Measurements from ENCODE around the gene AGTPBP1.

The AGTPBP1 gene

GRCh38 chr9:85700330-85700729 is 41.4 kb downstream of the AGTPBP1 start:
- TF ChIP-seq SUZ12 (IDR thresholded peaks at IDR 0.05; ENCODE audit: extremely low read depth, insufficient read depth, insufficient read length) (no peak), ZNF274 (IDR thresholded peaks at IDR 0.05; ENCODE audit: low read depth, low read length) (no peak), YY1 (IDR thresholded peaks at IDR 0.05; ENCODE audit: insufficient read depth, insufficient read length) (no peak)
- no peaks in the 10 kb centered on the region for H3K36me3 ChIP-seq (ENCODE audit: insufficient read depth, insufficient read length, low read length)
- H3K9me3 ChIP-seq (ENCODE audit: insufficient read depth, low read length) = no peaks in the 10 kb centered on the region
- no peak overlapping the region for H3K4me3 ChIP-seq (ENCODE audit: insufficient read length, low read depth)
- DNase-seq (ENCODE audit: low read depth, low spot score) = no peak
- H3K27me3 ChIP-seq (ENCODE audit: insufficient read depth, insufficient read length) = no peaks in the 10 kb centered on the region
- no peak overlapping the region for H3K9ac ChIP-seq (ENCODE audit: insufficient read length, low read depth)
- no peaks in the 10 kb centered on the region for H3K4me1 ChIP-seq (ENCODE audit: insufficient read depth, insufficient read length)

DNA sequence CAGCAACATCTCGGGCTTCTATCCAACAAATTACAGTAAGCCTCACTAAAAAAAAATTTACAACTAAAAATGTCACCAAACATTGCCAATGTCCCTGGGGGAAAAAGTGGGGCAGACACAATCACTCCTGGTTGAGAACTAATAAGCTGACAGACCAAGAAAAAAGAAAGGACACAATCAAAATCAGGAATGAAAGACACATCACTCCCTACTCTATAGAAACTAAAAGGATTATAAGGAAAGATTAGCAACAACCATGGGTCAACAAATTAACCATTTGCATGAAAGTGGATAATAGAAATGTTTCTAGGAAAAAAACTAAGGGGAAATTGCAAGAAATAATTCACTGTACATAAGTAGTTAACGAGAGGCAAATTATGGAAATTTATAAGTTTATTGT is 53.4 kb downstream of the AGTPBP1 start:
- H3K9me3 ChIP-seq (ENCODE audit: insufficient read depth, low read length) = peaks cover 21% of the 10 kb centered on the region
- no peak overlapping the region for H3K9ac ChIP-seq (ENCODE audit: insufficient read length, low read depth)
- no peaks in the 10 kb centered on the region for H3K4me1 ChIP-seq (ENCODE audit: insufficient read depth, insufficient read length)
- no peak for DNase-seq (ENCODE audit: low read depth, low spot score)
- H3K27me3 ChIP-seq (ENCODE audit: insufficient read depth, insufficient read length) = no peaks in the 10 kb centered on the region
- TF ChIP-seq YY1 (IDR thresholded peaks at IDR 0.05; ENCODE audit: insufficient read depth, insufficient read length) = no peak
- TF ChIP-seq SUZ12 (IDR thresholded peaks at IDR 0.05; ENCODE audit: extremely low read depth, insufficient read depth, insufficient read length) = no peak
- no peak for TF ChIP-seq ZNF274 (IDR thresholded peaks at IDR 0.05; ENCODE audit: low read depth, low read length)
- H3K4me3 ChIP-seq (ENCODE audit: insufficient read length, low read depth) = no peak overlapping the region
- H3K36me3 ChIP-seq (ENCODE audit: insufficient read depth, insufficient read length, low read length) = peaks cover 9% of the 10 kb centered on the region

- peaks cover 12% of the 10 kb centered on the region for H3K36me3 ChIP-seq (ENCODE audit: insufficient read depth, insufficient read length, low read length)
- TF ChIP-seq SUZ12 (IDR thresholded peaks at IDR 0.05; ENCODE audit: extremely low read depth, insufficient read depth, insufficient read length) = no peak
- TF ChIP-seq YY1 (IDR thresholded peaks at IDR 0.05; ENCODE audit: insufficient read depth, insufficient read length) = no peak
- no peak for TF ChIP-seq ZNF274 (IDR thresholded peaks at IDR 0.05; ENCODE audit: low read depth, low read length)
- no peak overlapping the region for H3K4me3 ChIP-seq (ENCODE audit: insufficient read length, low read depth)
- no peaks in the 10 kb centered on the region for H3K4me1 ChIP-seq (ENCODE audit: insufficient read depth, insufficient read length)
- H3K9ac ChIP-seq (ENCODE audit: insufficient read length, low read depth) = no peak overlapping the region
- H3K9me3 ChIP-seq (ENCODE audit: insufficient read depth, low read length) = peaks cover 1% of the 10 kb centered on the region
- H3K27me3 ChIP-seq (ENCODE audit: insufficient read depth, insufficient read length) = no peaks in the 10 kb centered on the region
- DNase-seq (ENCODE audit: low read depth, low spot score) = no peak
These were observed 56.7 kb downstream of the AGTPBP1 start for GRCh38 chr9:85685081-85685480.

DNA sequence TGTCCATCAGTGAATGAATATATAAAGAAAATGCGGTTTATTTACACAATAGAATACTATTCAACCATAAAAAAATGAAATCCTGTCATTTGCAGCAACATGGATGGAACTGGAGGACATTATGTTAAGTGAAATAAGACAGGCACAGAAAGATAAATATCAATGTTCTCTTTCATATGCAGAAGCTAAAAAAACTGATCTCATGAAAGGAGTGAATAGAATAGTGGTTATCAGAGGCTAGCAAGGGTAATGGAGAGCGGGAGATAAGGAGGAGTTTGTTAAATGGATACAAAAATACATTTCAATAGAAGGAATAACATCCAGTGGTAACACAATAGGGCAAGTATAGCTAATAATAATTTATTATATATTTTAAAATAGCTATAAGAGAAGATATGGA is 65.0 kb downstream of the AGTPBP1 start:
- H3K9ac ChIP-seq (ENCODE audit: insufficient read length, low read depth) = no peak overlapping the region
- no peak for DNase-seq (ENCODE audit: low read depth, low spot score)
- no peaks in the 10 kb centered on the region for H3K9me3 ChIP-seq (ENCODE audit: insufficient read depth, low read length)
- TF ChIP-seq ZNF274 (IDR thresholded peaks at IDR 0.05; ENCODE audit: low read depth, low read length) (no peak), SUZ12 (IDR thresholded peaks at IDR 0.05; ENCODE audit: extremely low read depth, insufficient read depth, insufficient read length) (no peak)
- no peaks in the 10 kb centered on the region for H3K4me1 ChIP-seq (ENCODE audit: insufficient read depth, insufficient read length)
- H3K4me3 ChIP-seq (ENCODE audit: insufficient read length, low read depth) = no peak overlapping the region
- no peaks in the 10 kb centered on the region for H3K27me3 ChIP-seq (ENCODE audit: insufficient read depth, insufficient read length)
- H3K36me3 ChIP-seq (ENCODE audit: insufficient read depth, insufficient read length, low read length) = peaks cover 35% of the 10 kb centered on the region

GRCh38 chr9:85667374-85667773 is 74.4 kb downstream of the AGTPBP1 start:
- peaks cover 42% of the 10 kb centered on the region for H3K36me3 ChIP-seq (ENCODE audit: insufficient read depth, insufficient read length, low read length)
- H3K27me3 ChIP-seq (ENCODE audit: insufficient read depth, insufficient read length) = no peaks in the 10 kb centered on the region
- no peak for TF ChIP-seq SUZ12 (IDR thresholded peaks at IDR 0.05; ENCODE audit: extremely low read depth, insufficient read depth, insufficient read length)
- no peak for TF ChIP-seq YY1 (IDR thresholded peaks at IDR 0.05; ENCODE audit: insufficient read depth, insufficient read length)
- TF ChIP-seq ZNF274 (IDR thresholded peaks at IDR 0.05; ENCODE audit: low read depth, low read length) = no peak
- H3K4me1 ChIP-seq (ENCODE audit: insufficient read depth, insufficient read length) = no peaks in the 10 kb centered on the region
- H3K9me3 ChIP-seq (ENCODE audit: insufficient read depth, low read length) = no peaks in the 10 kb centered on the region
- no peak overlapping the region for H3K9ac ChIP-seq (ENCODE audit: insufficient read length, low read depth)
- no peak overlapping the region for H3K4me3 ChIP-seq (ENCODE audit: insufficient read length, low read depth)
- no peak for DNase-seq (ENCODE audit: low read depth, low spot score)

DNA sequence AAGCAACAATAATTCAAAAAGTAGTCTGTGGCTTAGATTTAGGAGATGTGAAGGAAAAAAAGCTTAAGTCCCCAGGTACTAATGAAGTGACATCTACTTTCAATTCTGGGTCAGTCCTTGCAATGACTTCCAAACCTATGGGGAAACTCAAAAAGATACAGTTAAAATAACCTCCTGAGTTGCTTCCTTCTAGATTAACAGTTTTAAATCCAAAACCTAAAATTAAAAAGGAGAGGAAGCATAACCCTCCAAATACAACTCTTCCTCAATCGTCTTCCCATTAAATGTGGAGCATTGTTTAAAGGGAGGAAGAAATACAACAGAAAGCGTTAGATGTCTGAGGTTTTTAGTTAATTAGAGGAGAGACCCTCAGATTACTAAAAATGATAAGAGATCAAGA is 75.7 kb downstream of the AGTPBP1 start:
- H3K36me3 ChIP-seq (ENCODE audit: insufficient read depth, insufficient read length, low read length) = peaks cover 36% of the 10 kb centered on the region
- no peaks in the 10 kb centered on the region for H3K27me3 ChIP-seq (ENCODE audit: insufficient read depth, insufficient read length)
- H3K9ac ChIP-seq (ENCODE audit: insufficient read length, low read depth) = no peak overlapping the region
- DNase-seq (ENCODE audit: low read depth, low spot score) = no peak
- no peaks in the 10 kb centered on the region for H3K9me3 ChIP-seq (ENCODE audit: insufficient read depth, low read length)
- TF ChIP-seq YY1 (IDR thresholded peaks at IDR 0.05; ENCODE audit: insufficient read depth, insufficient read length) (no peak), SUZ12 (IDR thresholded peaks at IDR 0.05; ENCODE audit: extremely low read depth, insufficient read depth, insufficient read length) (no peak), ZNF274 (IDR thresholded peaks at IDR 0.05; ENCODE audit: low read depth, low read length) (no peak)
- no peak overlapping the region for H3K4me3 ChIP-seq (ENCODE audit: insufficient read length, low read depth)
- H3K4me1 ChIP-seq (ENCODE audit: insufficient read depth, insufficient read length) = no peaks in the 10 kb centered on the region

GRCh38 chr9:85662573-85662972 is 79.2 kb downstream of the AGTPBP1 start:
- TF ChIP-seq ZNF274 (IDR thresholded peaks at IDR 0.05; ENCODE audit: low read depth, low read length) (no peak), SUZ12 (IDR thresholded peaks at IDR 0.05; ENCODE audit: extremely low read depth, insufficient read depth, insufficient read length) (no peak)
- H3K9me3 ChIP-seq (ENCODE audit: insufficient read depth, low read length) = no peaks in the 10 kb centered on the region
- no peaks in the 10 kb centered on the region for H3K27me3 ChIP-seq (ENCODE audit: insufficient read depth, insufficient read length)
- peaks cover 13% of the 10 kb centered on the region for H3K36me3 ChIP-seq (ENCODE audit: insufficient read depth, insufficient read length, low read length)
- no peak overlapping the region for H3K9ac ChIP-seq (ENCODE audit: insufficient read length, low read depth)
- DNase-seq (ENCODE audit: low read depth, low spot score) = no peak
- H3K4me3 ChIP-seq (ENCODE audit: insufficient read length, low read depth) = no peak overlapping the region
- no peaks in the 10 kb centered on the region for H3K4me1 ChIP-seq (ENCODE audit: insufficient read depth, insufficient read length)

GRCh38 chr9:85658716-85659115 is 83.0 kb downstream of the AGTPBP1 start:
- TF ChIP-seq SUZ12 (IDR thresholded peaks at IDR 0.05; ENCODE audit: extremely low read depth, insufficient read depth, insufficient read length) (no peak), ZNF274 (IDR thresholded peaks at IDR 0.05; ENCODE audit: low read depth, low read length) (no peak), YY1 (IDR thresholded peaks at IDR 0.05; ENCODE audit: insufficient read depth, insufficient read length) (no peak)
- H3K4me1 ChIP-seq (ENCODE audit: insufficient read depth, insufficient read length) = no peaks in the 10 kb centered on the region
- no peaks in the 10 kb centered on the region for H3K27me3 ChIP-seq (ENCODE audit: insufficient read depth, insufficient read length)
- no peak for DNase-seq (ENCODE audit: low read depth, low spot score)
- no peak overlapping the region for H3K9ac ChIP-seq (ENCODE audit: insufficient read length, low read depth)
- H3K9me3 ChIP-seq (ENCODE audit: insufficient read depth, low read length) = no peaks in the 10 kb centered on the region
- H3K4me3 ChIP-seq (ENCODE audit: insufficient read length, low read depth) = no peak overlapping the region
- peaks cover 12% of the 10 kb centered on the region for H3K36me3 ChIP-seq (ENCODE audit: insufficient read depth, insufficient read length, low read length)
